GM21447 (cell line): ENCODE data around the gene IKZF3.
"Not testable (repeated sequence)": the region's sequence is repeated elsewhere in the genome, so short reads cannot be mapped to it uniquely, and the experiment has no call there.

Experiments
- ATAC-seq: cut with Tn5 transposase; IDR thresholded peaks from one replicate; pipeline ENCODE4 v1.9.1; 2021; ENCODE audit not compliant: unreplicated experiment

The IKZF3 gene

GRCh38 chr17:39742126-39742855, 121.8 kb downstream of the IKZF3 start:
- no peak for ATAC-seq

- ATAC-seq = no peak
Measured at GRCh38 chr17:39740357-39741111, 123.6 kb downstream of the IKZF3 start.

- ATAC-seq = no peak
Measured at GRCh38 chr17:39739885-39740356, 124.2 kb downstream of the IKZF3 start.

- ATAC-seq = no peak
Measured at GRCh38 chr17:39738983-39739884, 124.9 kb downstream of the IKZF3 start.

GRCh38 chr17:39738568-39738901, 125.6 kb downstream of the IKZF3 start:
- no peak for ATAC-seq

GRCh38 chr17:39737760-39738567, 126.1 kb downstream of the IKZF3 start, which contains the start of gene GRB7:
TSS of gene GRB7 (plus strand) at chr17:39737938. CDS start at chr17:39742302, 4,364 bp downstream.
- no peak for ATAC-seq

GRCh38 chr17:39737206-39737759, 126.8 kb downstream of the IKZF3 start:
- no peak for ATAC-seq

- ATAC-seq = no peak
Measured at GRCh38 chr17:39736319-39737165, 127.6 kb downstream of the IKZF3 start.

- no peak for ATAC-seq
Measured at GRCh38 chr17:39735882-39736281, 128.2 kb downstream of the IKZF3 start.

GRCh38 chr17:39732586-39732985, 131.5 kb downstream of the IKZF3 start:
- ATAC-seq = no peak

- ATAC-seq = peak; percentile 73
Measured at GRCh38 chr17:39730095-39730921, 133.8 kb downstream of the IKZF3 start, which contains the start of gene MIEN1. TSS of gene MIEN1 (minus strand) at chr17:39730532. CDS start at chr17:39730495, 37 bp downstream.

- no peak for ATAC-seq
Measured at GRCh38 chr17:39729280-39729851, 134.7 kb downstream of the IKZF3 start.

- ATAC-seq = no peak
Measured at GRCh38 chr17:39727556-39727955, 136.6 kb downstream of the IKZF3 start.

- no peak for ATAC-seq
Measured at GRCh38 chr17:39726617-39727016, 137.5 kb downstream of the IKZF3 start.

- ATAC-seq = not testable (repeated sequence)
Measured at GRCh38 chr17:39725923-39726322, 138.2 kb downstream of the IKZF3 start.

GRCh38 chr17:39724731-39725130, 139.4 kb downstream of the IKZF3 start:
- no peak for ATAC-seq

- ATAC-seq = no peak
Measured at GRCh38 chr17:39722965-39723848, 140.9 kb downstream of the IKZF3 start.
